GM19099 (cell line): ENCODE results near the gene RTN4RL2.

Experiments
- POLR2A ChIP-seq: IDR thresholded peaks from 3 replicates; pipeline ENCODE4 v1.6.1; 2011; ENCODE audit warnings: low read depth; ENCODE audit not compliant: insufficient read length; ENCODE audit errors: extremely low read depth

RTN4RL2 gene

GRCh38 chr11:57467508-57468157 is 7.3 kb downstream of the RTN4RL2 start:
- no peak for TF ChIP-seq POLR2A

- no peak for TF ChIP-seq POLR2A
These were observed 7.9 kb downstream of the RTN4RL2 start for GRCh38 chr11:57468276-57468675.

GRCh38 chr11:57469268-57469667 is 8.9 kb downstream of the RTN4RL2 start:
- TF ChIP-seq POLR2A: no peak

- no peak for TF ChIP-seq POLR2A
These were observed 11.2 kb downstream of the RTN4RL2 start for GRCh38 chr11:57471496-57471895.

GRCh38 chr11:57473285-57473841 is 13.0 kb downstream of the RTN4RL2 start:
- no peak for TF ChIP-seq POLR2A

GRCh38 chr11:57474017-57474802 is 13.9 kb downstream of the RTN4RL2 start:
- no peak for TF ChIP-seq POLR2A

GRCh38 chr11:57474803-57475115 is 14.4 kb downstream of the RTN4RL2 start:
- TF ChIP-seq POLR2A: no peak

- TF ChIP-seq POLR2A: no peak
These were observed 14.9 kb downstream of the RTN4RL2 start for GRCh38 chr11:57475191-57475590.

GRCh38 chr11:57475671-57476046 is 15.3 kb downstream of the RTN4RL2 start:
- TF ChIP-seq POLR2A: no peak

- peak; percentile 43 for TF ChIP-seq POLR2A
These were observed 15.9 kb downstream of the RTN4RL2 start for GRCh38 chr11:57476047-57476756.

GRCh38 chr11:57476757-57477506 is 16.6 kb downstream of the RTN4RL2 start:
- TF ChIP-seq POLR2A: peak; percentile 34

- TF ChIP-seq POLR2A: no peak
These were observed 17.3 kb downstream of the RTN4RL2 start for GRCh38 chr11:57477507-57478189.

- no peak for TF ChIP-seq POLR2A
These were observed 18.8 kb downstream of the RTN4RL2 start for GRCh38 chr11:57479021-57479663.

GRCh38 chr11:57479911-57480310 is 19.6 kb downstream of the RTN4RL2 start:
- no peak for TF ChIP-seq POLR2A

GRCh38 chr11:57480409-57481137 is 20.2 kb downstream of the RTN4RL2 start:
- no peak for TF ChIP-seq POLR2A
